ENCODE data around the gene PDAP1.
"Not testable (repeated sequence)": the region's sequence is repeated elsewhere in the genome, so short reads cannot be mapped to it uniquely, and the experiment has no call there.

Gene PDAP1

GRCh38 chr7:99424932-99425730, 16.7 kb upstream of the PDAP1 start:
- DNase-seq = no peak

- no peak for DNase-seq
These were observed 14.2 kb upstream of the PDAP1 start for GRCh38 chr7:99422625-99423024.

GRCh38 chr7:99422186-99422585, 13.8 kb upstream of the PDAP1 start:
- DNase-seq = no peak

GRCh38 chr7:99420986-99421385, 12.6 kb upstream of the PDAP1 start:
- DNase-seq = no peak

- no peak for DNase-seq
These were observed 11.8 kb upstream of the PDAP1 start for GRCh38 chr7:99420213-99420612.

- DNase-seq = no peak
These were observed 11.1 kb upstream of the PDAP1 start for GRCh38 chr7:99419323-99420021.

GRCh38 chr7:99418260-99418659, 9.9 kb upstream of the PDAP1 start:
- DNase-seq = no peak

- not testable (repeated sequence) for DNase-seq
These were observed 7.2 kb upstream of the PDAP1 start for GRCh38 chr7:99415513-99416127.

- DNase-seq = no peak
These were observed 2.2 kb upstream of the PDAP1 start for GRCh38 chr7:99410635-99411034.

- DNase-seq = no peak
These were observed 1.4 kb upstream of the PDAP1 start for GRCh38 chr7:99409806-99410205.

GRCh38 chr7:99409192-99409572, 785 bp upstream of the PDAP1 start:
- no peak for DNase-seq

- DNase-seq = peak; percentile 31
These were observed 472 bp downstream of the PDAP1 start for GRCh38 chr7:99407872-99408378.

- no peak for DNase-seq
These were observed 1.8 kb downstream of the PDAP1 start for GRCh38 chr7:99406557-99406956.

- DNase-seq = no peak
These were observed 3.4 kb downstream of the PDAP1 start for GRCh38 chr7:99404977-99405320.

- no peak for DNase-seq
These were observed 4.0 kb downstream of the PDAP1 start for GRCh38 chr7:99404235-99404976.

- no peak for DNase-seq
These were observed 4.6 kb downstream of the PDAP1 start for GRCh38 chr7:99403764-99404163.

GRCh38 chr7:99402854-99403253, 5.5 kb downstream of the PDAP1 start:
- no peak for DNase-seq

GRCh38 chr7:99399597-99399996, 8.8 kb downstream of the PDAP1 start:
- no peak for DNase-seq

- no peak for DNase-seq
These were observed 9.4 kb downstream of the PDAP1 start for GRCh38 chr7:99398891-99399445.

- DNase-seq = no peak
These were observed 11.0 kb downstream of the PDAP1 start for GRCh38 chr7:99397297-99397983.

GRCh38 chr7:99396418-99397296, 11.7 kb downstream of the PDAP1 start:
- no peak for DNase-seq
